HL-60/S4 treated with retinoic acid at 250 ng/mL for 4 days and 3 days (cell line): ENCODE measurements around the gene ARID5A.

Source experiments
- in situ Hi-C: fragments of 300-500 bp; cut with MboI; formaldehyde crosslinking; loops from 2 replicates; pipeline ENCODE4 v1.7.0; 2022; ENCODE audit warnings: low sequenced_read_pairs

The ARID5A gene

DNA sequence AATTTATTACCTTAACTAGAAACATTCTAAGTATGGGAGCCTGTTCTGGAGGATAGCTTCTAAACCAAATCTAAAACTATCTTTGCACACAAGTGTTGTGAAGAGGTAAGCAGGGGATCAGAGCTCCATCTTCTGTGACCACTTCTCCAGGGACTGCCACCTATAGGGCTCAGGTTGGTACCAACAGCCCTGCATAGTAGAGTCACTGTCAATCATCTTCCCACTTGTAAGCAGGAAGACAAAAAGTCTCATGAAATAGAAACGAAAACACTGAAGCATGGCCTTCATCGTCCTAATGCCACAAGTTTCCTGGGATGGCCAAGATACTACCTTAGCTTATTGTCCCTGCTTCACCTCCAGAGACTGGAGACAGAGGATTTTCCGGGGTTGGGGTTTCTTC is 57.7 kb downstream of the ARID5A start:
- in situ Hi-C loops = no loop called here

DNA sequence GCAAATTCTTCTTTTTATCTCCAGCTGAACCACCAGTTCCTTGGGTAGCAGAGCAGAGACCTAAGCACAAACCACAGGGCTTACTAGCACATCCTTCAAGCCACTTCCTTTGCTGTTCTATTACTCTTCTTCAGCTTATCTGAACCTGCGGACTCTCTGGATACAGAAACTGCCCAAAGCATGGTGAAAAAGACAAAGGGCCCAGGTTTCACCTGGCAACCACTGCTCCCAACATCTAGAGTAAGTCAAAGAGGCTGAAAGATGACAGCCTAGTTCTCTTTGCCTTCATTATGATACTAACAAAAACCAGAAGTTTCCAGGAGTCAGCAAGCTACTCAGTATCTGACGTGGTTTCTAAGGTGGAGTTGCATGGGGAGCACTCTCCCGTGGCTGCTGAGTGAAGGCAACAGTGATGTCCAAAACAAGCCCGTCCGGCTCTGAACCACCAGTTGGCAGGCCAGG is 58.2 kb downstream of the ARID5A start:
- in situ Hi-C loops = no loop called here

DNA sequence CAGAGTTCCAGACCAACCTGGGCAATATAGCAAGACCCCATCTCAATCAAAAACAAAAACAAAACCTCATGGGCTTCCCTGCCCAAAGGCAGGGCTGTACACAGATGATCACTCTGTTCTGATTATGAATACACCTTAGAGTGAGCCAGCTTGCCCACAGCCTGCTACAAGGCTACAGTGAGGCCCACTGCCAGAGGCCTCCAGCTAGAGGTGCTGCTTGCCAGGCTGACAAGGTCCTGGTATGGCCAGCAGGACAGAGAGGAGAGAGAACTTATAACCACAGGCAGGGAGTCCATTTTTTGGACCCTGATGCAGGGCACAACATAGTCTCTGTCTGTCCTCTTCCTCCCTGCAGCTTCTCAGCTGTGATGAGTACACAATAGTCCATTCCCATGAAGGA is 60.0 kb downstream of the ARID5A start:
- in situ Hi-C loops = no loop called here

DNA sequence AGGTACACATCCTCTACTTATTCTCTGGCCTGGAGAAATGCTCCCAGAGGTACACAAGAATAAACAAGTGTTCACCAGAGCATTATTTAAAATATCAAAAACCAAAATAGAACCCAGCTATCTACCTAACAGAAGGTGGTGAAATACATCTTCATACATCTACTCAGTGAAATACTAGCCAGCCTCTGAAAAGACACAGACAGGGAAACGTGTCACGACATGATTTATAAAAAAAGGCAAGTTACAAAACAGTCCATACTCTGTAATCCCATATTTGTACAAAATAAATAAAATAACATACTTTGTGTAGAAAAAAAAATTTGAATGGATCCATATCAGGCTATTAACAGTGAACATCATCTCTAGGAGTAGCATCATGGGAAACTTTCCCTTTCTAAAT is 63.4 kb downstream of the ARID5A start:
- in situ Hi-C loops = loop anchor here (25.0 kb wide), 1 partner anchor 362 kb away; no protein-coding TSS in a partner anchor

DNA sequence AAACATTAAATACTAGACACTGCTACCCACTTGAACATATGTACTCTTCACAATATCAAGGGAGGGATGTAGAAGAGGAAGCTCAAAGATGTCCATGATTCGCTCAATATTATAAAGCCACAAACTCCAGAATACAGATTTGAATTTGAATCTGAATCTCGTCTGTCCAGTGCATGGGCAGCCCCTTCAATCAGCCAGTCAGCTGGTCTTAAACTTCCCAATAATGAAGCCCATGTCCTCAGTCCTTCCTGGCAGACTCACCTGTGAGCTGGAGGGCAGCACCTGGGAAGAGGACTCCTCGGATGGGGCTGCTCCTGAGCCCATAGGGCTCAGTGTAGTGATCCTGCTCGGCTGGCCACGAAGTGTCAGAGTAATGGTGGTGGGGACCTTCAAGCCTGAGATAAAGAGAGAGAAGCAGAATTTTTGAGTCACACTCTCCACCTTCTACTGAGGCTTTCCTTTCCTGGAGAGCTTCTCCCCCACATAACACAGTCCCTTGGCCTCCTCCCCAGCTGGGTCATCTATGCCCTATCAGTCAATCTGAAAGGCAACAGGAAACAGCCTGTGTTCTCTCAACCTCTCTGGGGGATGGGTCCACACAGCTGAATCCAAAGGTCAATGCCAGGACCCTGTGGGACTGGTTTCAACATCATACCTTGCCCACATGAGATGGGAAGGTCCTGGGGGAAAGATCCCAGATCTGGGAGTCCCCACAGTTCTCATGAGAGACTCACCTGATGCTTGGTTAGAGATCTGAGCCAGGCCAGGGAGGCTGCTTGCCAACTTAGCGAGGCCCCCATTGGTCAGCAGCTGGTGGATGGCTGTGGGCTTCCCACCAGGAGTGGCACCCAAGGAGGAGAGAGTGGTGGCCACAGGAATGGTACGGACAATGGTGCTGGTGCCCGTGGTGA is 65.1 kb downstream of the ARID5A start:
- in situ Hi-C loops = loop anchor here (25.0 kb wide), 1 partner anchor 361 kb away; no protein-coding TSS in a partner anchor
